Right lobe of liver (tissue), 4 donors: Measurements from ENCODE around the gene CRK.

Experiments used
- POLR2A ChIP-seq: fragments of 450-650 bp; IDR thresholded peaks from one replicate; pipeline ENCODE4 v1.6.1; 2017; ENCODE audit warnings: antibody characterized with exemption, mild to moderate bottlenecking
- TF ChIP-seq, protein P1 (sequence below), 4 donors: fragments of 200-600 bp in 3 of 4; fragments of 450-650 bp in 1 of 4; IDR thresholded peaks; one replicate each; pipeline versions ENCODE4 v1.5.1 to v1.8.0; 2016 to 2022; ENCODE audit warnings: antibody characterized with exemption in 4 of 4, mild to moderate bottlenecking in 2 of 4
- donor health status: DM: no; HTN: no; CAD: no.
- donor health status: DM: no; HTN: no; CAD: no.
- donor health status: DM: no; HTN: yes; CAD: no.

DNA sequence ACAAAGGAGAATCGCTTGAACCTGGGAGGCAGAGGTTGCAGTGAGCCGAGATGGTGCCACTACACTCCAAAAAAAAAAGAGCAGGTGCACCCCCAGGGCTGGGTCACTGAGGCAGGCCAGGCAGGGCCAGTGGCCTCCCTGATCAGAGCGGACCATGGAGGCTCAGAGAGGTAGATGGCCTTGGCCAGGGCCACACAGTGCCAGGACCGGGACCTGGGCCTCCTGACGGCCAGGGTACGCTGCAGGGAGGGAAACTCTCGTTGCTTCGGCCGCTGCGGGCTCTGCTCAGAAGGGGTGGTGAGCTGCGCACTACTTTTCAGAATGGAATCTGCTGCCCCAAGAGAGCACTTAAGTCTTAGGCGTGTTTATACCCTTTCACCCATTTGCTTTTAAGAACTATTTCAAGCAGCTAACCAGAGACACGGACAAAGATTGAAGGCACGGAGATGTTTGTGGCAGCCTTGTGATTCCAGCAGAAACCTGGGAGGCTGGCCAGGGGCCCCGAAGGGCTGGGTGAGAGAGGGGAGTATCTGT is 19.4 kb upstream of the CRK start:
- TF ChIP-seq, protein P1, sequence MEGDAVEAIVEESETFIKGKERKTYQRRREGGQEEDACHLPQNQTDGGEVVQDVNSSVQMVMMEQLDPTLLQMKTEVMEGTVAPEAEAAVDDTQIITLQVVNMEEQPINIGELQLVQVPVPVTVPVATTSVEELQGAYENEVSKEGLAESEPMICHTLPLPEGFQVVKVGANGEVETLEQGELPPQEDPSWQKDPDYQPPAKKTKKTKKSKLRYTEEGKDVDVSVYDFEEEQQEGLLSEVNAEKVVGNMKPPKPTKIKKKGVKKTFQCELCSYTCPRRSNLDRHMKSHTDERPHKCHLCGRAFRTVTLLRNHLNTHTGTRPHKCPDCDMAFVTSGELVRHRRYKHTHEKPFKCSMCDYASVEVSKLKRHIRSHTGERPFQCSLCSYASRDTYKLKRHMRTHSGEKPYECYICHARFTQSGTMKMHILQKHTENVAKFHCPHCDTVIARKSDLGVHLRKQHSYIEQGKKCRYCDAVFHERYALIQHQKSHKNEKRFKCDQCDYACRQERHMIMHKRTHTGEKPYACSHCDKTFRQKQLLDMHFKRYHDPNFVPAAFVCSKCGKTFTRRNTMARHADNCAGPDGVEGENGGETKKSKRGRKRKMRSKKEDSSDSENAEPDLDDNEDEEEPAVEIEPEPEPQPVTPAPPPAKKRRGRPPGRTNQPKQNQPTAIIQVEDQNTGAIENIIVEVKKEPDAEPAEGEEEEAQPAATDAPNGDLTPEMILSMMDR (IDR thresholded peaks at IDR 0.05), result no peak
- no peak for TF ChIP-seq POLR2A
